ENCODE results near the gene BMPER.

The BMPER gene

GRCh38 chr7:33928986-33929385 lies 23.6 kb downstream of the BMPER start:
- in situ Hi-C loops (cut with HindIII; ENCODE audit: low sequenced_read_pairs) = no loop called here
- no peak for DNase-seq (ENCODE audit: low read depth, low spot score)
- no peak overlapping the region for H3K4me3 ChIP-seq (ENCODE audit: low read depth, low read length)
- no peak for TF ChIP-seq CTCF (IDR thresholded peaks at IDR 0.05; ENCODE audit: low read depth, low read length)

- in situ Hi-C loops (cut with HindIII; ENCODE audit: low sequenced_read_pairs) = no loop called here
- no peak overlapping the region for H3K4me3 ChIP-seq (ENCODE audit: low read depth, low read length)
- no peak for DNase-seq (ENCODE audit: low read depth, low spot score)
- no peak for TF ChIP-seq CTCF (IDR thresholded peaks at IDR 0.05; ENCODE audit: low read depth, low read length)
Observed at GRCh38 chr7:33932221-33932620, 26.9 kb downstream of the BMPER start.

DNA sequence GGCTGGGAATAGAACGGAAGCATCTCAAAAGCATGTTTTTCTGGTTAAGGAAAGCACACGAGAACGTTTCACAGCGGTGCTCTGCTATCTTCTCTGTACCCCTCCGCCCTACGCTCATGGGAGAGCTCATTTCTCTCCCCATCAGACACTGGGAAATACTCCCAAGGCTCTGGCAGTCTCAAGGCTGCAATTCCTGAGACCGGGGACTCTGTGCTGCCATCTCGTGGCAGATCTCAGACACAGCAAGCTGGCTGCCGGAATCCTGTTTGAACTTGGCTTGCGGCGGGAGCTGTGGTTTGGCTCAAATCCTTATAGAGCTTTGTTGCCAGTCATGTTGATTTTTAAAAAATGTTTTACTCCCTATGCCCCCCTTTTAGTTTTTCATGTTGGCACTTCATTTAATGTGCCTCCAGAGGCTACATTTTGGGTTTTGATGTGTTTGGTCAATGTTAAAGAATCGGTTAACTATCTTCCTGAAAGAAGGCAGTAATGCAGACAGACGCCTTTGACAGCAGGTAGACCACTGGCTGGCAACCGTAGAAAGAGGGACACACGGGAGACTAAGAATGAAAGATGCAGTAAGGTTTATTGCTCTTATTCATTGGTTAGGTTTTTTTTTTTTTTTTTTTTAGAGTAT lies 27.6 kb downstream of the BMPER start:
- in situ Hi-C loops (cut with HindIII; ENCODE audit: low sequenced_read_pairs) = no loop called here
- H3K4me3 ChIP-seq (ENCODE audit: low read depth, low read length) = no peak overlapping the region

GRCh38 chr7:33933611-33934281 lies 28.4 kb downstream of the BMPER start:
- TF ChIP-seq CTCF (IDR thresholded peaks at IDR 0.05; ENCODE audit: low read depth, low read length) = no peak
- H3K4me3 ChIP-seq (ENCODE audit: low read depth, low read length) = no peak overlapping the region
- peak; percentile 74 for DNase-seq (ENCODE audit: low read depth, low spot score)
- in situ Hi-C loops (cut with HindIII; ENCODE audit: low sequenced_read_pairs) = no loop called here

More for the DNA sequence above, 27.6 kb downstream of the BMPER start:
- peak; percentile 87 for DNase-seq (ENCODE audit: low read depth, low spot score)
- peak; percentile 98 for TF ChIP-seq CTCF (IDR thresholded peaks at IDR 0.05; ENCODE audit: low read depth, low read length)

DNA sequence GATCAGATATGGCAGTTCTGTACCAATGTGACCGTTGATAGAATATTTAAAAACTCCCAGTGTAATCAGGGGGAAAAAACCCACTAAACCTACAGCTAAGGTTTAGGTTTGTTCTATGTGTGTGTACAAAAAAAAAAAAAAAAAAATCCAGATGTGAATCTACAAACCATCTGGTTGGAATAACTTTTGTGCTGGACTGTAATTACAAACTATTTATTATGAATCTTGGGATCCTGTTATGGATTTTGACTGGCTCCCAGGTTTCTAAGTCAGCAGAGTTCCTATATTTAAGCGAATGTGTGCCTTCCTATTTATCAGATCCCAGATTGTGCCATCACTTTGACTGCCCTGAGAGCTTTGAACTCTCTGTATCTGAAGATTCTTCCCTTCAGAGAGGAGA lies 29.1 kb downstream of the BMPER start:
- no peak overlapping the region for H3K4me3 ChIP-seq (ENCODE audit: low read depth, low read length)
- TF ChIP-seq CTCF (IDR thresholded peaks at IDR 0.05; ENCODE audit: low read depth, low read length) = no peak
- in situ Hi-C loops (cut with HindIII; ENCODE audit: low sequenced_read_pairs) = no loop called here
- no peak for DNase-seq (ENCODE audit: low read depth, low spot score)

GRCh38 chr7:33936503-33936902 lies 31.2 kb downstream of the BMPER start:
- DNase-seq (ENCODE audit: low read depth, low spot score) = no peak
- in situ Hi-C loops (cut with HindIII; ENCODE audit: low sequenced_read_pairs) = no loop called here
- TF ChIP-seq CTCF (IDR thresholded peaks at IDR 0.05; ENCODE audit: low read depth, low read length) = no peak
- no peak overlapping the region for H3K4me3 ChIP-seq (ENCODE audit: low read depth, low read length)
